A673 (cell line): ENCODE data around the gene SLC25A26.

Source experiments
- EZH2 ChIP-seq: fragments of 200-600 bp; sonication (generic); IDR thresholded peaks from 2 replicates; pipeline ENCODE4 v1.6.1; 2017; ENCODE audit warnings: borderline replicate concordance, low read depth, mild to moderate bottlenecking, mixed read lengths, antibody characterized with exemption, low read length; ENCODE audit not compliant: poor library complexity, severe bottlenecking
- TF ChIP-seq, protein P1 (sequence below): fragments of 300-800, 200-600 bp; sonication (generic); conservative IDR thresholded peaks from 2 replicates; pipeline ENCODE4 v1.5.1; 2017; ENCODE audit warnings: low read depth, mild to moderate bottlenecking, antibody characterized with exemption, low read length, moderate library complexity, mixed read lengths

DNA sequence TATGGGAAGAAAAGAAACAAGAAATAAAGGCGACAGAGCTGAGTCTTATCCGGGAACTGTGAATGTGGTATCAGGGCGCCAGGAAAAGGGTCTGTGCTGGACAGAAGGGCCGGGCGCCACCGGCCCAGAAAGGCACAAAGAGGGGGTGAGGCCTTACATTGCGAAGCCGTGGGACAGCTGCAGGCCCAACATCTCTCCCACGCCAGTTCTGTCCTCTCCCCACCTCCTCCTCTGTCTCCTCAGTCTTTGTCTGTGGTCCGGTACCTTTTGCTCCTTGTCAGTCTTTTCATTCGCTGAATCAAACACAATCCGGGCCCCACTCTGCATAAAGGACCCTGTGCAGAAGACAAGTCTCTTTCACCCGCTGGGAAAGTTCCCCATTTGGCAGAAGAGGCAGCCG is 198.2 kb downstream of the SLC25A26 start:
- TF ChIP-seq, protein P1, sequence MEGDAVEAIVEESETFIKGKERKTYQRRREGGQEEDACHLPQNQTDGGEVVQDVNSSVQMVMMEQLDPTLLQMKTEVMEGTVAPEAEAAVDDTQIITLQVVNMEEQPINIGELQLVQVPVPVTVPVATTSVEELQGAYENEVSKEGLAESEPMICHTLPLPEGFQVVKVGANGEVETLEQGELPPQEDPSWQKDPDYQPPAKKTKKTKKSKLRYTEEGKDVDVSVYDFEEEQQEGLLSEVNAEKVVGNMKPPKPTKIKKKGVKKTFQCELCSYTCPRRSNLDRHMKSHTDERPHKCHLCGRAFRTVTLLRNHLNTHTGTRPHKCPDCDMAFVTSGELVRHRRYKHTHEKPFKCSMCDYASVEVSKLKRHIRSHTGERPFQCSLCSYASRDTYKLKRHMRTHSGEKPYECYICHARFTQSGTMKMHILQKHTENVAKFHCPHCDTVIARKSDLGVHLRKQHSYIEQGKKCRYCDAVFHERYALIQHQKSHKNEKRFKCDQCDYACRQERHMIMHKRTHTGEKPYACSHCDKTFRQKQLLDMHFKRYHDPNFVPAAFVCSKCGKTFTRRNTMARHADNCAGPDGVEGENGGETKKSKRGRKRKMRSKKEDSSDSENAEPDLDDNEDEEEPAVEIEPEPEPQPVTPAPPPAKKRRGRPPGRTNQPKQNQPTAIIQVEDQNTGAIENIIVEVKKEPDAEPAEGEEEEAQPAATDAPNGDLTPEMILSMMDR, result no peak
- no peak for TF ChIP-seq EZH2
